22Rv1 (cell line): ENCODE data around the gene MYH15.

Experiments
- CTCF ChIP-seq: fragments of 450-650 bp; IDR thresholded peaks from 2 replicates; pipeline ENCODE4 v1.5.1; 2017; ENCODE audit warnings: mild to moderate bottlenecking
- ZFX ChIP-seq: fragments of 450-650 bp; IDR thresholded peaks from 2 replicates; pipeline ENCODE4 v1.6.1; 2017; ENCODE audit warnings: antibody characterized with exemption, borderline replicate concordance

GRCh38 chr3:108548886-108549285, 38.5 kb upstream of the MYH15 start:
- TF ChIP-seq CTCF (no peak), ZFX (no peak)
